PC-3 (cell line): ENCODE results near the gene NPR2. TPM values are rescaled to one million over a fixed set of nuclear protein-coding genes. Genes with fewer than 3 reads are reported as not detected.

ENCODE experiments used
- ATAC-seq: fragments of 200-7000 bp; cut with Tn5 transposase; 2 replicates; pipeline ENCODE4 v1.9.1; 2020; ENCODE audit warnings: mild to moderate bottlenecking, moderate library complexity
- BruUV-seq: library from RNA; stranded (reverse); fragments of 400-500 nt; replicated peaks from 2 replicates; lab custom pipeline; 2021; lab: Mats Ljungman, UMichigan
- CTCF ChIA-PET: fragments of 300-600 bp; sonication (Branson Sonifier 250); formaldehyde crosslinking; loops from one replicate; lab custom pipeline; 2022; ENCODE audit warnings: antibody characterized with exemption; lab: Charles Lee
- POLR2A ChIA-PET: fragments of 300-600 bp; sonication (Branson Sonifier 250); formaldehyde crosslinking; loops from one replicate; lab custom pipeline; 2022; ENCODE audit warnings: antibody characterized with exemption; ENCODE audit not compliant: unreplicated experiment; lab: Charles Lee
- DNase-seq: peaks from one replicate; pipeline ENCODE4 v3.0.0-alpha.2; 2015
- H2AFZ ChIP-seq: fragments of 300-600 bp; sonication (generic); 2 replicates; pipeline ENCODE4 v1.6.0; 2016; ENCODE audit warnings: antibody characterized with exemption, low read length
- H3F3A ChIP-seq: fragments of 300-600 bp; sonication (generic); one replicate; pipeline ENCODE4 v1.6.0; 2017; ENCODE audit warnings: antibody characterized with exemption, low read length, control low read depth, mild to moderate bottlenecking; ENCODE audit not compliant: unreplicated experiment
- H3K27ac ChIP-seq: fragments of 300-600 bp; sonication (generic); 2 replicates; pipeline ENCODE4 v1.5.1; 2016; ENCODE audit warnings: mild to moderate bottlenecking, low read length
- H3K27me3 ChIP-seq: fragments of 300-600 bp; sonication (generic); 2 replicates; pipeline ENCODE4 v1.6.1; 2016; ENCODE audit warnings: low read length, mixed read lengths
- H3K36me3 ChIP-seq: fragments of 300-600 bp; sonication (generic); 2 replicates; pipeline ENCODE4 v1.6.1; 2016; ENCODE audit warnings: low read depth, mixed run types, low read length, mixed read lengths
- H3K4me1 ChIP-seq: fragments of 300-600 bp; sonication (generic); 2 replicates; pipeline ENCODE4 v1.5.1; 2016; ENCODE audit warnings: low read length; ENCODE audit not compliant: insufficient read depth
- H3K4me2 ChIP-seq: fragments of 300-600 bp; sonication (generic); 2 replicates; pipeline ENCODE4 v1.6.0; 2016; ENCODE audit warnings: low read length
- H3K4me3 ChIP-seq: fragments of 300-600 bp; sonication (generic); 2 replicates; pipeline ENCODE4 v1.5.1; 2016; ENCODE audit warnings: mild to moderate bottlenecking, low read length, mixed read lengths
- H3K79me2 ChIP-seq: fragments of 300-600 bp; sonication (generic); 2 replicates; pipeline ENCODE4 v1.6.1; 2017; ENCODE audit warnings: low read length, mixed read lengths
- H3K9ac ChIP-seq: fragments of 300-600 bp; sonication (generic); 2 replicates; pipeline ENCODE4 v1.6.0; 2016; ENCODE audit warnings: mild to moderate bottlenecking, low read length
- H3K9me2 ChIP-seq: fragments of 300-600 bp; sonication (generic); replicated peaks from 2 replicates; pipeline ENCODE4 v1.6.1; 2016; ENCODE audit warnings: mixed run types, low read length, mixed read lengths
- H3K9me3 ChIP-seq: fragments of 300-600 bp; sonication (generic); 2 replicates; pipeline ENCODE4 v1.6.1; 2016; ENCODE audit warnings: low read length, mixed read lengths
- H4K20me1 ChIP-seq: fragments of 300-600 bp; sonication (generic); 2 replicates; pipeline ENCODE4 v1.6.1; 2016; ENCODE audit warnings: low read length, mixed read lengths
- CTCF ChIP-seq: fragments of 300-600 bp; sonication (generic); conservative IDR thresholded peaks from 2 replicates; pipeline ENCODE4 v1.5.1; 2017; ENCODE audit warnings: antibody characterized with exemption, low read depth, mild to moderate bottlenecking, low read length
- EZH2 ChIP-seq: fragments of 300-600 bp; sonication (generic); IDR thresholded peaks from one replicate; pipeline ENCODE4 v1.6.1; 2017; ENCODE audit warnings: antibody characterized with exemption, mild to moderate bottlenecking, low read length; ENCODE audit not compliant: unreplicated experiment
- EZH2phosphoT487 ChIP-seq: fragments of 300-600 bp; sonication (generic); IDR thresholded peaks from 2 replicates; pipeline ENCODE4 v1.6.1; 2018; ENCODE audit warnings: mild to moderate bottlenecking, antibody characterized with exemption, low read length, borderline replicate concordance
- intact Hi-C: fragments of 100-400 bp; cut with micrococcal nuclease; formaldehyde crosslinking; loops from 2 replicates; pipeline ENCODE4 v1.9.0; 2023
- total RNA-seq: library from RNA; depleted of rRNA; stranded (reverse); fragments of >200 nt; gene quantifications from 2 replicates; pipeline ENCODE4 v1.2.3, GENCODE V29; 2014

NPR2 gene
- total RNA-seq, 1 experiment from 2014 or later = 1.5 TPM

GRCh38 chr9:35852876-35853865 is 61.8 kb downstream of the NPR2 start:
- Histone ChIP-seq H4K20me1 (no peaks in the 10 kb centered on the region), H3K27ac (no peak overlapping the region), H3K4me3 (no peak overlapping the region), H3K4me2 (no peak overlapping the region), H3K9ac (no peak overlapping the region), H3K9me3 (no peaks in the 10 kb centered on the region), H3K4me1 (0 out of 2 replicates have a peak, but pooled peaks cover under 1% of the 10 kb centered on the region), H3F3A (no peaks in the 10 kb centered on the region), H3K36me3 (no peaks in the 10 kb centered on the region), H2AFZ (no peak overlapping the region), H3K9me2 (no peaks in the 10 kb centered on the region), H3K79me2 (no peaks in the 10 kb centered on the region), H3K27me3 (no peaks in the 10 kb centered on the region)
- CTCF ChIA-PET = interaction anchor here (0.5 kb wide), 1 partner anchor 1697 kb away, joined by 6 read pairs; no protein-coding TSS in a partner anchor
- no peak for ATAC-seq
- POLR2A ChIA-PET = no interaction called here
- no peak for DNase-seq
- BruUV-seq = no TSS peak
- TF ChIP-seq EZH2phosphoT487 = no peak
- TF ChIP-seq EZH2 = no peak
- no peak for TF ChIP-seq CTCF
- intact Hi-C loops = no loop called here

DNA sequence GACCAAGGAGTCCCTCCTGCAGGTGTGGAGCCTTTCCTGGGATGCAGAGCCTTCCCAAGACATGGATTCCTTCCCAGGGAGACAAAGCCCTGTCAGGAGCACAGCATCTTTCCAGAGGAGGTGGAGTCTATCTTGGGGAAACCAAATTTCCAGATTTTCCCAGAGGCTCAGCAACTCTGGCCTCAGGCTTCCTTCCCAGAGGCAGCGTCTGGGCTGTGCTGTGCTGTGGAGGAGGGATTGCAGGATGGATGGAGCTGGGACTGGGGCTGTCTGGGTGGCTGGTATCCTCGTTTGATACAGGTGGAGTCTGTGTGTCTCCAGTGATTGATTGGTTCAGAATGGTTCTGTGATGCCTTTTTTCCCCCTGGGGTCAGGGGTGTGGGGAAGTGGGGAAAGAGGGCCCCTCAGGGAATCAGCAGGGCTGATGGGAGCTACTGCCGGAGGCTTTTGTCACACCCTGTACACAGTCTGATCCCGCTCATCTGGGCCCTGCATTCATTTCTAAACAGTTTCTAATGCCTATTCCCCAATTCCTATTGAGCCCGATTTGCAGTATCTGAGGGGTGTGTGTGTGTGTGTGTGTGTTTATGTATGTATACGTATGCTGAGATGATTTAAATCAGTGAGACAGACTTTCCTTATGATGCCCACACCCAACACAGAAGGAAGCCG is 62.8 kb downstream of the NPR2 start:
- CTCF ChIA-PET = no interaction called here
- POLR2A ChIA-PET = no interaction called here
- Histone ChIP-seq H3F3A (no peaks in the 10 kb centered on the region), H3K9me2 (no peaks in the 10 kb centered on the region), H3K27ac (no peak overlapping the region), H3K36me3 (no peaks in the 10 kb centered on the region), H4K20me1 (no peaks in the 10 kb centered on the region), H3K9ac (no peak overlapping the region), H3K79me2 (no peaks in the 10 kb centered on the region), H3K4me1 (no peaks in the 10 kb centered on the region), H3K4me3 (no peak overlapping the region), H2AFZ (no peak overlapping the region), H3K4me2 (no peak overlapping the region), H3K27me3 (no peaks in the 10 kb centered on the region), H3K9me3 (no peaks in the 10 kb centered on the region)
- intact Hi-C loops = no loop called here
- BruUV-seq = no TSS peak
- DNase-seq (no peak), ATAC-seq (no peak)
- TF ChIP-seq EZH2 (no peak), EZH2phosphoT487 (no peak), CTCF (no peak)
